Mesenchymal stem cell (in vitro differentiated cells and primary cell): Measurements from ENCODE around the gene CCT6A.
"Not testable (repeated sequence)": the region's sequence is repeated elsewhere in the genome, so short reads cannot be mapped to it uniquely, and the experiment has no call there.

Experiments
- DNase-seq: peaks from one replicate; pipeline ENCODE4 v3.0.0-alpha.2; 2013
- H2AFZ ChIP-seq: one replicate; pipeline ENCODE4 v1.6.1; 2013; ENCODE audit warnings: low read depth, mild to moderate bottlenecking, control low read depth, inconsistent platforms, low read length, moderate library complexity
- H2AK5ac ChIP-seq: 2 replicates; pipeline ENCODE4 v1.6.1; 2013; ENCODE audit warnings: low read length, moderate library complexity, mild to moderate bottlenecking, inconsistent platforms; ENCODE audit not compliant: severe bottlenecking
- H2BK120ac ChIP-seq: one replicate; pipeline ENCODE4 v1.6.1; 2013; ENCODE audit warnings: low read depth, mild to moderate bottlenecking, inconsistent platforms, low read length, moderate library complexity
- H2BK12ac ChIP-seq, 2 experiments: one replicate each; pipeline ENCODE4 v1.6.1; 2013; ENCODE audit warnings: inconsistent platforms in 2 of 2, low read length in 2 of 2, mild to moderate bottlenecking in 2 of 2, moderate library complexity in 2 of 2, control low read depth in 1 of 2
- H2BK15ac ChIP-seq: one replicate; pipeline ENCODE4 v1.6.1; 2013; ENCODE audit warnings: mild to moderate bottlenecking, low read depth, inconsistent platforms; ENCODE audit not compliant: poor library complexity, severe bottlenecking
- H2BK5ac ChIP-seq: 2 replicates; pipeline ENCODE4 v1.6.1; 2013; ENCODE audit warnings: low read depth, mild to moderate bottlenecking, low read length, control low read depth, inconsistent platforms; ENCODE audit not compliant: poor library complexity, severe bottlenecking
- H3K14ac ChIP-seq, 2 experiments: one replicate each; pipeline ENCODE4 v1.6.1; 2013; ENCODE audit warnings: inconsistent platforms in 2 of 2, low read length in 2 of 2, control low read depth in 1 of 2, mild to moderate bottlenecking in 1 of 2, moderate library complexity in 1 of 2
- H3K18ac ChIP-seq, 2 experiments: one replicate each; pipeline ENCODE4 v1.6.1; 2013; ENCODE audit warnings: inconsistent platforms in 2 of 2, low read length in 2 of 2, control low read depth in 1 of 2, low read depth in 1 of 2, mild to moderate bottlenecking in 1 of 2
- H3K23ac ChIP-seq, 2 experiments: one replicate each; pipeline ENCODE4 v1.6.1; 2013; ENCODE audit warnings: inconsistent platforms in 2 of 2, low read length in 2 of 2, mild to moderate bottlenecking in 2 of 2, moderate library complexity in 2 of 2, control low read depth in 1 of 2
- H3K27ac ChIP-seq: 2 replicates; pipeline ENCODE4 v1.5.1; 2013; ENCODE audit warnings: mild to moderate bottlenecking, moderate library complexity, low read length, control low read depth, inconsistent platforms; ENCODE audit not compliant: poor library complexity, severe bottlenecking
- H3K27me3 ChIP-seq, 2 experiments: 2 replicates each; pipeline versions ENCODE4 v1.6.1 to v1.7.0; 2013; ENCODE audit warnings: low read length in 2 of 2, mild to moderate bottlenecking in 2 of 2, moderate library complexity in 2 of 2, control low read depth in 1 of 2, inconsistent platforms in 1 of 2; ENCODE audit not compliant: control insufficient read depth in 1 of 2, insufficient read depth in 1 of 2
- H3K36me3 ChIP-seq, 2 experiments: 2 replicates each; pipeline versions ENCODE4 v1.6.1 to v1.7.0; 2013; ENCODE audit warnings: low read length in 2 of 2, control low read depth in 1 of 2, inconsistent platforms in 1 of 2, low read depth in 1 of 2, mild to moderate bottlenecking in 1 of 2; ENCODE audit not compliant: insufficient read depth in 2 of 2, control insufficient read depth in 1 of 2
- H3K4ac ChIP-seq, 2 experiments: one replicate each; pipeline ENCODE4 v1.6.1; 2013; ENCODE audit warnings: inconsistent platforms in 2 of 2, low read length in 2 of 2, mild to moderate bottlenecking in 2 of 2, moderate library complexity in 2 of 2, control low read depth in 1 of 2, low read depth in 1 of 2
- H3K4me1 ChIP-seq: 2 replicates; pipeline ENCODE4 v1.6.1; 2013; ENCODE audit warnings: low read depth, low read length, control low read depth; ENCODE audit not compliant: control insufficient read depth, insufficient read depth
- H3K4me2 ChIP-seq: 2 replicates; pipeline ENCODE4 v1.6.1; 2013; ENCODE audit warnings: low read length, mild to moderate bottlenecking, inconsistent platforms; ENCODE audit not compliant: poor library complexity, severe bottlenecking
- H3K4me3 ChIP-seq, 2 experiments: 2 replicates each; pipeline versions ENCODE4 v1.5.1 to v1.7.0; 2013; ENCODE audit warnings: low read length in 2 of 2, mild to moderate bottlenecking in 2 of 2, control low read depth in 1 of 2, low read depth in 1 of 2; ENCODE audit not compliant: insufficient read depth in 1 of 2
- H3K79me1 ChIP-seq: replicated peaks from 2 replicates; pipeline ENCODE4 v1.6.1; 2013; ENCODE audit warnings: mild to moderate bottlenecking, control low read depth, low read length, inconsistent platforms; ENCODE audit not compliant: poor library complexity, severe bottlenecking
- H3K9ac ChIP-seq: 2 replicates; pipeline ENCODE4 v1.7.0; 2013; ENCODE audit warnings: mild to moderate bottlenecking, low read length, moderate library complexity
- H3K9me3 ChIP-seq: 2 replicates; pipeline ENCODE4 v1.7.0; 2013; ENCODE audit warnings: mild to moderate bottlenecking, low read length; ENCODE audit not compliant: control insufficient read depth
- H4K8ac ChIP-seq: one replicate; pipeline ENCODE4 v1.6.1; 2013; ENCODE audit warnings: inconsistent platforms, mild to moderate bottlenecking, low read length, moderate library complexity
- H4K91ac ChIP-seq: one replicate; pipeline ENCODE4 v1.6.1; 2013; ENCODE audit warnings: mild to moderate bottlenecking, low read length, inconsistent platforms
- WGBS: methylation state at CpG from one replicate; pipeline ENCODE4 v1.1.7; 2013; ENCODE audit warnings: mixed read lengths; 5-methylcytosine and 5-hydroxymethylcytosine counted together

Gene CCT6A

DNA sequence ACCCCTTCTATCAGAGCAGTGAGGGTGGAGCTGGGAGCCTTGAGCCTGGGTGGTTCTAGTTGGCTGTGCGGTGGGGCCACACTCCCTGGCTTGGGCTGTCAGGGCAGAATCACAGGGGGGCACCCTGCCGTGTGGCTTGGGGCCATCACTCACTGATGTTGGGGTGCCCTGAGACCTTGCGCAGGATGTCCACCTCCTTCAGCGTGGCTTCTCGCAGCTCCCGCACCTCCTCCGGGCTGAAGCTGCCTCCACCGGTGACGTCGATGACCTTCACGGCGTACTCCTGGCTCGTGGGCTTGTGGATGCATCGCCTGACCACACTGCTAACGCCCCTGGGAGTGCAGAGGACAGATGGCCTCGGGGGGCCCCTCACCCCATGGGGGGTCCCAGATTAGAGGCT, 35.9 kb downstream of the CCT6A start:
- H3K4me1 ChIP-seq = peaks cover 3% of the 10 kb centered on the region
- H3K4ac ChIP-seq = no peak overlapping the region
- DNase-seq = no peak
- H3K14ac ChIP-seq = no peak overlapping the region
- no peak overlapping the region for H2AFZ ChIP-seq
- H3K36me3 ChIP-seq = peaks cover 36 to 57% of the 10 kb centered on the region in 2 experiments
- no peak overlapping the region for H2AK5ac ChIP-seq
- H2BK5ac ChIP-seq = no peak overlapping the region
- H3K27ac ChIP-seq = no peak overlapping the region
- no peaks in the 10 kb centered on the region for H3K9me3 ChIP-seq
- H3K79me1 ChIP-seq = peaks cover 1% of the 10 kb centered on the region
- H2BK12ac ChIP-seq = no peak overlapping the region
- H3K4me3 ChIP-seq = no peak overlapping the region
- H2BK120ac ChIP-seq = no peak overlapping the region
- H3K27me3 ChIP-seq = no peaks in the 10 kb centered on the region
- H4K8ac ChIP-seq = no peak overlapping the region
- no peak overlapping the region for H4K91ac ChIP-seq
- no peak overlapping the region for H3K9ac ChIP-seq
- H3K23ac ChIP-seq = no peak overlapping the region
- H3K4me2 ChIP-seq = no peak overlapping the region
- no peak overlapping the region for H3K18ac ChIP-seq
- no peak overlapping the region for H2BK15ac ChIP-seq
- WGBS = 96% methylated on average over 16 of the region's 16 CpGs

DNA sequence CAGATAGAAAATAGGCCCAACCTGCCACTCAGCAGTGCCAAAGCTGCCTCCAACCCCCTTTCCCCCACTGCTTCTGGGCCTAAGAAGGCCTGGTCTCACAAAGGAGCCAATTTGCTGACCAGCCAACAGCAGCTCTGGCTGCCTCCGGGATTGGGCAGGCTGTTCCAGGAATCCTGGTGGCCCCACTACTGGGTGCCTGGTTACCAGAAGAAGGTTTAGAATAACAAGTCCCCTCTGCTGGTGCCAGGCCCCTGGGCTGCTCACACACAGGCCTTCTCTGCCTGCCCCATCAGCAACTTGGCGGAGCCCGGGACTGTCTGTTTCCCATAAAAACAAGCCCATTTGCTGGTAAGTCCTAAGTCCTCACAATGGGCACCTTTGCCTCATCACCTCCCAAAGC, 40.0 kb downstream of the CCT6A start:
- H3K18ac ChIP-seq = no peak overlapping the region
- 96% methylated on average over 3 of the region's 3 CpGs for WGBS

GRCh38 chr7:56092388-56092787, 40.8 kb downstream of the CCT6A start:
- not testable (repeated sequence) for H3K14ac ChIP-seq, H3K9me3 ChIP-seq, H2BK120ac ChIP-seq, H3K4ac ChIP-seq, H2BK15ac ChIP-seq, H2AK5ac ChIP-seq, H3K79me1 ChIP-seq, H3K27ac ChIP-seq, H3K27me3 ChIP-seq, H3K4me1 ChIP-seq, DNase-seq, H4K8ac ChIP-seq, H2AFZ ChIP-seq, H3K23ac ChIP-seq, H2BK12ac ChIP-seq, H3K4me2 ChIP-seq, H4K91ac ChIP-seq, H2BK5ac ChIP-seq, H3K18ac ChIP-seq
- Histone ChIP-seq H3K36me3 (peaks cover 12 to 22% of the 10 kb centered on the region in 2 experiments), H3K4me3 (peak overlapping the region in 1 of 2 experiments; percentile 78), H3K9ac (peak overlapping the region; percentile 83)
- WGBS = 100% methylated on average over 4 of the region's 6 CpGs

More for the DNA sequence above, 40.0 kb downstream of the CCT6A start:
- no peaks in the 10 kb centered on the region for H3K9me3 ChIP-seq
- peaks cover 1% of the 10 kb centered on the region for H3K79me1 ChIP-seq
- H2BK15ac ChIP-seq = no peak overlapping the region
- peaks cover 6% of the 10 kb centered on the region for H3K4me1 ChIP-seq
- H3K27me3 ChIP-seq = no peaks in the 10 kb centered on the region
- H4K8ac ChIP-seq = no peak overlapping the region
- no peak for DNase-seq
- peaks cover 18 to 28% of the 10 kb centered on the region in 2 experiments for H3K36me3 ChIP-seq
- H3K14ac ChIP-seq = peak overlapping the region in 1 of 2 experiments; percentile 68
- H4K91ac ChIP-seq = no peak overlapping the region
- H3K27ac ChIP-seq = no peak overlapping the region
- H2BK12ac ChIP-seq = no peak overlapping the region
- H2AFZ ChIP-seq = no peak overlapping the region
- no peak overlapping the region for H3K4me2 ChIP-seq
- peak overlapping the region; percentile 83 for H3K9ac ChIP-seq
- H2AK5ac ChIP-seq = no peak overlapping the region
- H3K23ac ChIP-seq = no peak overlapping the region
- H3K4me3 ChIP-seq = peak overlapping the region in 1 of 2 experiments; percentile 78
- H2BK120ac ChIP-seq = no peak overlapping the region
- H3K4ac ChIP-seq = peak overlapping the region in 1 of 2 experiments; percentile 64
- H2BK5ac ChIP-seq = no peak overlapping the region

DNA sequence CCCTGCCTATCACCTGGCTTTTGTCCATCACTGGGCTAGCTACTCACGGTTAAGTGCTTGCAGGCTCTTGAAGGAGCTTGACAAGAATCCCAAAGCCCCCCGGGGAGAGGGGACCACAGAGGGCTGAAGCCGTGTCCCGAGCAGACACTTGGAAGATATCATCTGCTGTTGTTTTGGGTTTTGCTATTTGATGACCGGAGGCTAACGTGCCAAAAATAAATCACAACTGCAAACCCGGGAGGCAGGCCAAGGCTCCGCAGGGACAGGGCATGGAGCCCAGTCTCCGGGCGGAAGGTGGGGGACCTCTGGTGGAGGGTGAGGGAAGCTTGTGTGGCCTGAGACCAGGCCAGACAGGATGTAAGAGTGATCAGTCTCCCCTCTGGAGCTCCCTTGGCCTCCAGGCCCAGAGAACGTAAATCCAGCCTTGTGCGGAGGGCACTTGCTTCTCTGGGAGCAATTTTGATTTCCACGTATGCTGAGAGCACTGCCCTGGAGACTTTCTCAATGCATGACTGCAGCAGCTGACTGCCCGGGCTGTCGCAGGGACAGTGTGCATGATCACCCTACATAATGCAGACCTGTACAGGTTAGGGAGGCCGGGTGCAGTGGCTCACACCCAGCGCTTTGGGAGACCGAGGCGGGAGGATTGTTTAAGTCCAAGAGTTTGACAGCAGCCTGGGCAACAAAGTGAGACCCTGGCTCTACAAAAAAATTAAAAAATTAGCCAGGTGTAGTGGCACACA, 41.4 kb downstream of the CCT6A start, which contains the start of gene PHKG1:
PHKG1 (minus strand) TSS at position 164 of the 743 bp plus-strand sequence. CDS start 4,011 bp downstream, outside the sequence.
- Histone ChIP-seq H3K18ac (no peak within 1 kb of the TSS), H3K14ac (peak within 1 kb of the TSS in 1 of 2 experiments; percentile 68), H3K9me3 (no peaks in the 10 kb centered on the region), H4K91ac (no peak within 1 kb of the TSS), H3K9ac (peak within 1 kb of the TSS; percentile 83), H3K23ac (no peak within 1 kb of the TSS), H2BK120ac (no peak within 1 kb of the TSS), H3K4me2 (no peak within 1 kb of the TSS), H3K36me3 (peaks cover 10 to 17% of the 10 kb centered on the region in 2 experiments), H2AK5ac (no peak within 1 kb of the TSS), H2BK15ac (no peak within 1 kb of the TSS), H3K4me1 (peaks cover 2% of the 10 kb centered on the region), H3K79me1 (peaks cover 1% of the 10 kb centered on the region), H3K4ac (no peak within 1 kb of the TSS), H4K8ac (no peak within 1 kb of the TSS), H2BK12ac (no peak within 1 kb of the TSS), H3K4me3 (peak within 1 kb of the TSS in 1 of 2 experiments; percentile 78), H3K27me3 (no peaks in the 10 kb centered on the region), H2BK5ac (no peak within 1 kb of the TSS), H3K27ac (no peak within 1 kb of the TSS), H2AFZ (no peak within 1 kb of the TSS)
- DNase-seq = peak; percentile 29
- 72% methylated on average over 19 of the region's 19 CpGs for WGBS
